Endothelial cell of umbilical vein (primary cell): ENCODE measurements around the gene NT5C1B.

Experiments used
- POLR2A ChIP-seq: IDR thresholded peaks from 2 replicates; pipeline ENCODE4 v1.6.1; 2012; ENCODE audit warnings: low read depth, mild to moderate bottlenecking, control low read depth, low read length
- POLR2AphosphoS5 ChIP-seq: IDR thresholded peaks from 2 replicates; pipeline ENCODE4 v1.6.1; 2012; ENCODE audit warnings: low read depth, mild to moderate bottlenecking, control low read depth, low read length, moderate library complexity; ENCODE audit not compliant: insufficient read depth
- TF ChIP-seq, protein P1 (sequence below), 2 donors: IDR thresholded peaks; 1 replicate in 1 of 2; 2 replicates in 1 of 2; pipeline ENCODE4 v1.5.1; 2011; ENCODE audit warnings: low read length in 2 of 2, mild to moderate bottlenecking in 2 of 2, moderate library complexity in 2 of 2, control low read depth in 1 of 2, inconsistent platforms in 1 of 2, low read depth in 1 of 2; ENCODE audit not compliant: insufficient read depth in 1 of 2; ENCODE audit errors: extremely low read depth in 1 of 2

DNA sequence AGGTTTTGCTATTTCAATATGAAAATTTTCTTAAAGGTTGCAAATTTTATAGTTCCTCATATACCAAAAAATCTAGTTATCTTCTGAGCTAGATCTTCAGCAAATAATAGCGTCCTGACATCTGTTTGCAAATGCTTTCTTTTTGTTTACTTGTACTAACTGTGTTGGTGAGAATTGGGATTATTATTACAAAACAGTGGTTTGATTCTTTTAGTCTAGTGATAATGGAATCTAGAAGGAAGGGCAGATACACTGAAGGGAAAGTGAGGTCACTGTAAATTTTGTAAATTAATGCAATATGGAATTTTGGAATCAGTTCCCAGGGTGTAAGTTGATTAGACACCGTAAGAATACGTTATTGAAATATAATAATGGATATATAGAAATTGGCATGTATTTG, 36.2 kb upstream of the NT5C1B start:
- TF ChIP-seq, protein P1, sequence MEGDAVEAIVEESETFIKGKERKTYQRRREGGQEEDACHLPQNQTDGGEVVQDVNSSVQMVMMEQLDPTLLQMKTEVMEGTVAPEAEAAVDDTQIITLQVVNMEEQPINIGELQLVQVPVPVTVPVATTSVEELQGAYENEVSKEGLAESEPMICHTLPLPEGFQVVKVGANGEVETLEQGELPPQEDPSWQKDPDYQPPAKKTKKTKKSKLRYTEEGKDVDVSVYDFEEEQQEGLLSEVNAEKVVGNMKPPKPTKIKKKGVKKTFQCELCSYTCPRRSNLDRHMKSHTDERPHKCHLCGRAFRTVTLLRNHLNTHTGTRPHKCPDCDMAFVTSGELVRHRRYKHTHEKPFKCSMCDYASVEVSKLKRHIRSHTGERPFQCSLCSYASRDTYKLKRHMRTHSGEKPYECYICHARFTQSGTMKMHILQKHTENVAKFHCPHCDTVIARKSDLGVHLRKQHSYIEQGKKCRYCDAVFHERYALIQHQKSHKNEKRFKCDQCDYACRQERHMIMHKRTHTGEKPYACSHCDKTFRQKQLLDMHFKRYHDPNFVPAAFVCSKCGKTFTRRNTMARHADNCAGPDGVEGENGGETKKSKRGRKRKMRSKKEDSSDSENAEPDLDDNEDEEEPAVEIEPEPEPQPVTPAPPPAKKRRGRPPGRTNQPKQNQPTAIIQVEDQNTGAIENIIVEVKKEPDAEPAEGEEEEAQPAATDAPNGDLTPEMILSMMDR (IDR thresholded peaks at IDR 0.05; ENCODE audit: extremely low read depth in 1 of 2, insufficient read depth in 1 of 2, low read depth in 1 of 2, low read length in 2 of 2), result no peak
- TF ChIP-seq POLR2AphosphoS5 (no peak), POLR2A (no peak)
